ENCODE data around the gene RTN4R. TPM values are rescaled to one million over a fixed set of nuclear protein-coding genes. Genes with fewer than 3 reads are reported as not detected.
"Not testable (repeated sequence)": the region's sequence is repeated elsewhere in the genome, so short reads cannot be mapped to it uniquely, and the experiment has no call there.

The RTN4R gene
- total RNA-seq, 1 experiment from 2014 or later = 11.1 TPM

DNA sequence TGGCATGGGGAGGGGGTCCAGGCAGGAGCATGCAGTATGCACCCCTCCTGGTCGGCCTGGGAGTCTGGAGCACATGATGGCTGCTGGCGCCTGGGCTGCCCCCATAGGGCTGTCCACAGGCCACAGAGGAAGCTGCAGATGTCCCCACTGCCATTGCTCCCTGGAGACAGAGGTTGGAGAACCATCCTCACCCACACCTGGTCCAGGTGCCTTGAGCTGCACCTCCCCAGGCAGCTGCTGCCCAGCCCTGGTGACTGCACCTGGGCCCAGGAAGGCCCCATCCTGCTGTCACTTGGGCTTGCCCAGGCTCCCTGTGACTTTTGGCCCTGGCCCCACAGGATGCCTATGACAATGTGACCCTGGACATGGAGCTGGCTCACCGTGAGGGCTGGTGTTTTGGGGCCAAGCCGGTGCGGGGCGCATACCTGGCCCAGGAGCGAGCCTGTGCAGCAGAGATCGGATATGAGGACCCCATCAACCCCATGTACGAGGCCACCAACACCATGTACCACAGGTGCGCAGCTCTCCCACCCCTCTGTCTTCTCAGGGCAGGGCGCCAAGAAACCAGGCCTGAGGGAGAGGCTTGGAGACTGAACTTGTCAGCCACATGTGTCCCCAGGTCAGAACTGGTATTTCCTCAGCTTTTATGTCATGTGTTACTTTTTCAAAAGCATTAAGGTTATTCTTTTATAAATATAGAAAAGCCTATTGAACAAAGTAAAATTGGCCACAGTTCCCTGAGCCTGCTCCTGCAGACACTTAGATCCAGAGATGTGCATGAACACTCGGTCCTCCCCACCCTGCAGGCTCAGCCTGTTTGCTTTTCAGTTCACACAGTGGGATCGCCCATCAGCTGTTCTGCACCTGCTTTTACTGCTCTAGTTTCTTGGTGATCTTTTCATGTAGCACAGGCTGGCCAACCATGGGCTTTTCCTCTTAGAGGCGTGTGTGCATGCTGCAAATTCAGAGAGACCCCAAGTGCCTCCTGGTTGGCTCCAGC lies 39.6 kb upstream of the RTN4R start:
- H3K27me3 Mint-ChIP-seq (ENCODE audit: insufficient read depth, unreplicated experiment); H3K27me3 ChIP-seq (replicated peaks; ENCODE audit: control insufficient read depth, insufficient read depth, low read length); H3K36me3 Mint-ChIP-seq (ENCODE audit: insufficient read depth, unreplicated experiment); CTCF ChIA-PET; H3K4me1 ChIP-seq; H3K9me3 Mint-ChIP-seq (ENCODE audit: unreplicated experiment); POLR2A ChIA-PET; H3K27ac Mint-ChIP-seq (ENCODE audit: unreplicated experiment); H3K9me3 ChIP-seq; H3K4me3 Mint-ChIP-seq (ENCODE audit: unreplicated experiment); H3K4me1 Mint-ChIP-seq (ENCODE audit: low read depth, unreplicated experiment); H3K36me3 ChIP-seq (ENCODE audit: control insufficient read depth, insufficient read depth, low read length); intact Hi-C loops (cut with micrococcal nuclease; ENCODE audit: unreplicated experiment); BruUV-seq (replicated peaks); H3K4me3 ChIP-seq (ENCODE audit: low read depth, low read length): not testable (repeated sequence)
- DNase-seq = peak in 1 of 2 experiments; percentile 14

GRCh38 chr22:20306646-20307447 lies 38.7 kb upstream of the RTN4R start:
- intact Hi-C loops (cut with micrococcal nuclease; ENCODE audit: unreplicated experiment); H3K9me3 ChIP-seq; CTCF ChIA-PET; H3K4me3 Mint-ChIP-seq (ENCODE audit: unreplicated experiment); H3K36me3 ChIP-seq (ENCODE audit: control insufficient read depth, insufficient read depth, low read length); H3K4me1 ChIP-seq; H3K4me3 ChIP-seq (ENCODE audit: low read depth, low read length); H3K27ac Mint-ChIP-seq (ENCODE audit: unreplicated experiment); H3K36me3 Mint-ChIP-seq (ENCODE audit: insufficient read depth, unreplicated experiment); H3K27me3 Mint-ChIP-seq (ENCODE audit: insufficient read depth, unreplicated experiment); H3K4me1 Mint-ChIP-seq (ENCODE audit: low read depth, unreplicated experiment); H3K9me3 Mint-ChIP-seq (ENCODE audit: unreplicated experiment); H3K27me3 ChIP-seq (replicated peaks; ENCODE audit: control insufficient read depth, insufficient read depth, low read length); POLR2A ChIA-PET; BruUV-seq (replicated peaks): not testable (repeated sequence)
- peak in 1 of 2 experiments; percentile 22 for DNase-seq

DNA sequence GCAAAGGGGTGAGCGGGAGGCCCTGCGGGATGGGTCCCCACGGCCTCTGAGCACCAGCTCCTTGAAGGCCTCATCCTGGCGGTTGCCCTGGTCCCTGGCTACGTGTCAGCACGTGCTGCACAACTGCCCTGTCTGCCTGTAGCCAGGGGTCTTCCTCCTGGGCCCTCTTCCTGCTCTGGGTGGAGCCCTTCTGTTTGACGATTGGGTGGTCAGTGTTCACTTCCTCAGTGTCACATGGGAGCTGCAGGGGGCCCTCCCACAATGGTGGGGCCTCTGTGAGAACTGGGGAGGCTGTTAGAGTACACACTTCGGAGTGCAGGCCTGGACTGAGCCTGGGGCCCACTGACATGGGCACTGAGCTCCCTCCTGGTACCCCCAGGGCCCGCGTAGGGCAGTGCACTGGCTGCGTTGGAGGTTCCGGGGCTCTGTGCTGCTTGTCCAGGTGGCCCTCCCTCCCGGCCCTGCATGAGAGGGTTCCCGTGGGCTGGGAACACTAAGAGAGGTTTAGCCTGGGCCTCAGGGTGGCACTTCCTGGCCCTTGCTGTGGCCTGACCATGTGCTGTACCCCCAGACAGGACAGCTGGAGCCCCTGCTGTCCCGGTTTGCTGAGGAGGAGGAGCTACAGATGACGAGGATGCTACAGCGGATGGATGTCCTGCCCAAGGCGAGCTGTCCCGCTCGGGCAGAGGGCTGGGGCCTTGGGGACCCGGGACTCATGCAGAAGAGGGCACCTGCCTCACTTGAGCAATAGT lies 38.0 kb upstream of the RTN4R start:
- ChIA-PET CTCF (no interaction called here), POLR2A (no interaction called here)
- no peaks in the 10 kb centered on the region for H3K4me1 Mint-ChIP-seq (ENCODE audit: low read depth, unreplicated experiment)
- no peak overlapping the region for H3K4me3 ChIP-seq (ENCODE audit: low read depth, low read length)
- no peaks in the 10 kb centered on the region for H3K9me3 ChIP-seq
- H3K36me3 ChIP-seq (ENCODE audit: control insufficient read depth, insufficient read depth, low read length) = no peaks in the 10 kb centered on the region
- no TSS peak for BruUV-seq (replicated peaks)
- H3K4me1 ChIP-seq = no peaks in the 10 kb centered on the region
- H3K27me3 Mint-ChIP-seq (ENCODE audit: insufficient read depth, unreplicated experiment) = peaks cover 5% of the 10 kb centered on the region
- H3K4me3 Mint-ChIP-seq (ENCODE audit: unreplicated experiment) = no peak overlapping the region
- no peak overlapping the region for H3K27ac Mint-ChIP-seq (ENCODE audit: unreplicated experiment)
- H3K9me3 Mint-ChIP-seq (ENCODE audit: unreplicated experiment) = no peaks in the 10 kb centered on the region
- TF ChIP-seq CTCF (IDR thresholded peaks at IDR 0.05; ENCODE audit: insufficient read depth in 1 of 2, low read depth in 1 of 2, low read length in 1 of 2, severe bottlenecking in 1 of 2, unreplicated experiment in 1 of 2) = no peak
- no peaks in the 10 kb centered on the region for H3K27me3 ChIP-seq (replicated peaks; ENCODE audit: control insufficient read depth, insufficient read depth, low read length)
- no peak for DNase-seq
- no peaks in the 10 kb centered on the region for H3K36me3 Mint-ChIP-seq (ENCODE audit: insufficient read depth, unreplicated experiment)
- intact Hi-C loops (cut with micrococcal nuclease; ENCODE audit: unreplicated experiment) = no loop called here

- intact Hi-C loops (cut with micrococcal nuclease; ENCODE audit: unreplicated experiment); DNase-seq; BruUV-seq (replicated peaks); CTCF ChIA-PET; H3K4me3 ChIP-seq (ENCODE audit: low read depth, low read length); H3K9me3 Mint-ChIP-seq (ENCODE audit: unreplicated experiment); H3K36me3 ChIP-seq (ENCODE audit: control insufficient read depth, insufficient read depth, low read length); H3K4me1 ChIP-seq; H3K4me1 Mint-ChIP-seq (ENCODE audit: low read depth, unreplicated experiment); H3K9me3 ChIP-seq; H3K27ac Mint-ChIP-seq (ENCODE audit: unreplicated experiment); H3K4me3 Mint-ChIP-seq (ENCODE audit: unreplicated experiment); POLR2A ChIA-PET; H3K36me3 Mint-ChIP-seq (ENCODE audit: insufficient read depth, unreplicated experiment); H3K27me3 ChIP-seq (replicated peaks; ENCODE audit: control insufficient read depth, insufficient read depth, low read length): not testable (repeated sequence)
- peaks cover 11% of the 10 kb centered on the region for H3K27me3 Mint-ChIP-seq (ENCODE audit: insufficient read depth, unreplicated experiment)
Observed at GRCh38 chr22:20305230-20305893, 37.2 kb upstream of the RTN4R start.

All from Caco-2 (cell line).